Astrocyte of the spinal cord (primary cell): ENCODE results near the gene PSORS1C1.

Experiments used
- DNase-seq: peaks from one replicate; pipeline ENCODE4 v3.0.0; 2011; ENCODE audit warnings: low read depth, low spot score
- H3K4me3 ChIP-seq: 2 replicates; pipeline ENCODE4 v1.5.1; 2011; ENCODE audit warnings: low read depth, mild to moderate bottlenecking, low read length, moderate library complexity
- in situ Hi-C: cut with HindIII; loops from 2 replicates; pipeline ENCODE4 v1.10.0; 2017; ENCODE audit warnings: low sequenced_read_pairs
- TF ChIP-seq, protein P1 (sequence below): IDR thresholded peaks from 2 replicates; pipeline ENCODE4 v1.5.1; 2012; ENCODE audit warnings: low read depth, mild to moderate bottlenecking, low read length, inconsistent platforms

The PSORS1C1 gene

DNA sequence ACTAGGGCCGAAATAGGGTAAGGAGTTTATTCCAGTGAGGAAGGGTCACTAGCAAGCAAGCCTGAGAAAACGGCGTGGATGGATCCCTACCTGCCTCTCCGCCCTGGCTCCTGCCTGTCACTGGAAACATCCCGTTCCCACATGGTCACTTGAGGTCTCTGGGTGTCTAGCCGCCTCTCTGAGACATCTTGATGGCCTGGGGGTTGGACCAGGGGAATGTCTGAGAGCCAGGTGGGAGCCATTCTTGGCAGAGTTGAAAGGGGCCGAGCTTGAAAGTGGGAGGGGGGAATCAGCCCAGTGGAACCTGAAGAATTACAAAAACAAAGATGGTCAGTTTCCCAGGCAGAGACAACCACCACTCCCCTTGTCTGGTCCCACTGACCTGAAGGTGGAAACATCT lies 42.0 kb downstream of the PSORS1C1 start:
- in situ Hi-C loops: no loop called here

GRCh38 chr6:31157513-31158139 lies 43.0 kb downstream of the PSORS1C1 start, which contains the start of gene CCHCR1:
CCHCR1 (minus strand) TSS chr6:31157802; CDS start chr6:31157600, 202 bp downstream.
- in situ Hi-C loops: no loop called here
- peak within 1 kb of the TSS; percentile 80 for H3K4me3 ChIP-seq
- no peak for DNase-seq
- TF ChIP-seq, protein P1, sequence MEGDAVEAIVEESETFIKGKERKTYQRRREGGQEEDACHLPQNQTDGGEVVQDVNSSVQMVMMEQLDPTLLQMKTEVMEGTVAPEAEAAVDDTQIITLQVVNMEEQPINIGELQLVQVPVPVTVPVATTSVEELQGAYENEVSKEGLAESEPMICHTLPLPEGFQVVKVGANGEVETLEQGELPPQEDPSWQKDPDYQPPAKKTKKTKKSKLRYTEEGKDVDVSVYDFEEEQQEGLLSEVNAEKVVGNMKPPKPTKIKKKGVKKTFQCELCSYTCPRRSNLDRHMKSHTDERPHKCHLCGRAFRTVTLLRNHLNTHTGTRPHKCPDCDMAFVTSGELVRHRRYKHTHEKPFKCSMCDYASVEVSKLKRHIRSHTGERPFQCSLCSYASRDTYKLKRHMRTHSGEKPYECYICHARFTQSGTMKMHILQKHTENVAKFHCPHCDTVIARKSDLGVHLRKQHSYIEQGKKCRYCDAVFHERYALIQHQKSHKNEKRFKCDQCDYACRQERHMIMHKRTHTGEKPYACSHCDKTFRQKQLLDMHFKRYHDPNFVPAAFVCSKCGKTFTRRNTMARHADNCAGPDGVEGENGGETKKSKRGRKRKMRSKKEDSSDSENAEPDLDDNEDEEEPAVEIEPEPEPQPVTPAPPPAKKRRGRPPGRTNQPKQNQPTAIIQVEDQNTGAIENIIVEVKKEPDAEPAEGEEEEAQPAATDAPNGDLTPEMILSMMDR: no peak

More for the DNA sequence above, 42.0 kb downstream of the PSORS1C1 start:
- TF ChIP-seq, protein P1: no peak
- no peak for DNase-seq
- H3K4me3 ChIP-seq: no peak overlapping the region

DNA sequence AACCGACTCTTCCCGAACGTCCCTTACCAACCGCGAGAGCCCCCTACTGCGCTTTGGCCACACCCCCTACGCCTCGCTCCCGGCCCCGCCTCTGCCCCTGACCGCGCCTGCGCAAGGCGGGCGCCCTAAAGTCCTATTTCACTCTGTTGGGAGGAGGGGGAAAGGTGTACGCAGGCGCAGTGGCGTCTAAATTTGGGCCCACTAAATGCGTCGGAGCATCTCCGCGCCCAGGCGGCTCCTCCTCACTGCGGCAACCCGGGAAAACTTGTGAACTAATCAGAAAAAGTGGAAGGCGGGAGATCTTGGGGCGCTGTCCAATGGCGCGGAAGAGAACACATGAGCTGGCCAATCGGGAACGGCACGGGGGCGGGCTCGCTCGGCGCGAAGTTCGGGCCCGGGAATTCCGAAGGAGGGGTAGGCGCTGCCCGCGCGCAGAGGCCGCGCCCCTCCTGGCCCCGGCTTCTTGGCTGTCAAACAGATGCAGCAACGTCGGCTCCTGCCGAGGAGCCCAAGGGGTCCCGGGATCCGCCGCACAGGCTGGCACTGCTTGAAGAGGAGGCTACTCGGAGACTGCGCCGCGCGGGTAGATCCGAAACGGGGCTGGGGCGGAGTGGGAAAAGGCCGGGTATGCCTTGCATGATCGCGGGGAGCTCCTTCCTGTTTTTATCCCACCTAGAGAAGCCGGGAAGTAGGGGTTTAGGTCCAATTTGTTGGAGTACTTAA lies 43.7 kb downstream of the PSORS1C1 start, which contains the start of gene TCF19:
TCF19 (plus strand) TSS at position 450 of the 723 bp plus-strand sequence. CDS start 881 bp downstream, outside the sequence.
- in situ Hi-C loops: no loop called here
- H3K4me3 ChIP-seq: peak within 1 kb of the TSS; percentile 80
- TF ChIP-seq, protein P1: no peak
- peak; percentile 99 for DNase-seq

DNA sequence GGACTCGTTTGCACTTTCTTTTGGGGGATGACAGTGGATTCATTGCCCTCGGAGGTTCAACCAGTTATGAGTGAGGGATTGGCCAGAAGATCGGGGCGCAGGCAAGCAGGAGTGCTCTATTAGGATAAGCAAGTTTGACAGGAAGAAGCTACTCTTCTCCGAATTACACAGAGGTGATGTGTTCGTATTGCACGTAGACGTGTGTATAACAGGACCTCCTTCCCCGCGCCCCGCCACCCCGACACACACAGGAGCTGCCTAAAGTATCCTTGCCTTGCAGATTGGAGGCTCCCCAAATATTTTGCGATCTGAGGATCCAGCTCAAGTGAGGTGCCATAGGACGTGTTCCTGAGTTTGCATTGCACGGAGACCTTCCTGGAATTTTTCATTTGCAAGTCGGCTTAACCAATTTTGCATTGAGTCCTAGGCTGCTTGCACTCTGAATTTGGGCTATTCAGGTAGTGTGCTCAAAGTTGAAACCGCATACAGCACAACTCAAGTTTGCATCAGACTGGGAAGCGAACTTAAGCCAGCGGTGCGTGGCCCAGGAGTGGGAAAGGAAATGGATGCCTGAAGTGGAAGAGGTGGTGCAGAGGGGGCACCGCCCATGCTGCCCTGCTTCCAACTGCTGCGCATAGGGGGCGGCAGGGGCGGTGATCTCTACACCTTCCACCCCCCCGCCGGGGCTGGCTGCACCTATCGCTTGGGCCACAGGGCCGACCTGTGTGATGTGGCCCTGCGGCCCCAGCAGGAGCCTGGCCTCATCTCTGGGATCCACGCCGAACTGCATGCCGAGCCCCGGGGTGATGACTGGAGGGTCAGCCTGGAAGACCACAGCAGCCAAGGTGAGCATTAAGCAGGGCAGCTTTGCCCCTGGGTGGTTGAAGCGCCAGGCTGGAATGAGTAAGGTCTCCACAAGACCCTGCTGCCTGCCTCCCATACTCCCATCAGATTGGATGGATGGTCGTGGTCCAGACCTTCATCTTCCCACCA lies 44.6 kb downstream of the PSORS1C1 start:
- TF ChIP-seq, protein P1: peak; percentile 9
- in situ Hi-C loops: no loop called here
- no peak for DNase-seq
- peak overlapping the region; percentile 80 for H3K4me3 ChIP-seq

DNA sequence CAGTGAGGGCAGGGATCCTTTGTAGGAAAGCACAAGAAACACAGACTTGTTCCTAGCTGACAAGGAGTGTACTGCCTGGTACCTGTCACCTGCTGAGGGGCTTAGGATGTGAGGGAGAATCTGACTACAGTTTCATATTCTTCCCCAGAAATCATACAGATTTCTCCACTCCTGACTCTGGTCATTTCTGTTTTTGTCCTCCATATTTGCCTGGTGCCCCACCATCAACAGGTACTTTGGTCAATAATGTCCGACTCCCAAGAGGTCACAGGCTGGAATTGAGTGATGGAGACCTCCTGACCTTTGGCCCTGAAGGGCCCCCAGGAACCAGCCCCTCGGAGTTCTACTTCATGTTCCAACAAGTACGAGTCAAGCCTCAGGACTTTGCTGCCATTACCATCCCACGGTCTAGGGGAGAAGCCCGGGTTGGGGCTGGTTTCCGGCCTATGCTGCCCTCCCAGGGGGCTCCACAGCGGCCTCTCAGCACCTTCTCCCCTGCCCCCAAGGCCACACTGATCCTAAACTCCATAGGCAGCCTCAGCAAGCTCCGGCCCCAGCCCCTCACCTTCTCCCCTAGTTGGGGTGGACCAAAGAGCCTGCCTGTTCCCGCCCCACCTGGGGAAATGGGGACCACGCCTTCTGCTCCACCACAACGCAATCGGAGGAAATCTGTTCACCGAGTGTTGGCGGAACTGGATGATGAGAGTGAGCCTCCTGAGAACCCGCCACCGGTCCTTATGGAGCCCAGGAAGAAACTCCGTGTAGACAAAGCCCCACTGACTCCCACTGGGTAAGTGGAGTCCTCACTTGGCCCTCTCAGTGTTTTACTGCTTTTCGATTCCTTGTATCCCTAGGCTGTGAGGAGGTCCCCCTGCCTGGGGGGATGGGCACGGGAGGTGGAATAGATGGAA lies 46.9 kb downstream of the PSORS1C1 start:
- in situ Hi-C loops: no loop called here
- DNase-seq: no peak
- TF ChIP-seq, protein P1: no peak
- no peak overlapping the region for H3K4me3 ChIP-seq
